Coronary artery (tissue), 2 donors: ENCODE results near the gene TMEM129.

ENCODE experiments used
- DNase-seq: peaks from one replicate; pipeline ENCODE4 v3.0.0-alpha.2; 2017; ENCODE audit warnings: low spot score
- H3K27ac ChIP-seq, 2 donors: fragments of 200-600 bp; sonication (generic); one replicate each; pipeline ENCODE4 v1.5.1; 2016 to 2019
- H3K4me3 ChIP-seq: fragments of 200-600 bp; sonication (generic); 2 replicates; pipeline ENCODE4 v1.5.1; 2016; ENCODE audit warnings: mild to moderate bottlenecking, moderate library complexity
- CTCF ChIP-seq: fragments of 200-600 bp; sonication (generic); IDR thresholded peaks from one replicate; pipeline ENCODE4 v1.5.1; 2019; ENCODE audit warnings: antibody characterized with exemption

TMEM129 gene

GRCh38 chr4:1736812-1737211 lies 15.7 kb upstream of the TMEM129 start:
- no peak for TF ChIP-seq CTCF
- no peak overlapping the region for H3K4me3 ChIP-seq
- no peak for DNase-seq
- H3K27ac ChIP-seq = no peak overlapping the region

GRCh38 chr4:1735215-1735614 lies 14.1 kb upstream of the TMEM129 start:
- no peak for DNase-seq
- no peak overlapping the region for H3K27ac ChIP-seq
- H3K4me3 ChIP-seq = no peak overlapping the region
- no peak for TF ChIP-seq CTCF

GRCh38 chr4:1732911-1733310 lies 11.8 kb upstream of the TMEM129 start:
- no peak for TF ChIP-seq CTCF
- H3K4me3 ChIP-seq = no peak overlapping the region
- H3K27ac ChIP-seq = no peak overlapping the region
- no peak for DNase-seq

- no peak for TF ChIP-seq CTCF
- Histone ChIP-seq H3K27ac (no peak overlapping the region), H3K4me3 (no peak overlapping the region)
- DNase-seq = no peak
Measured at GRCh38 chr4:1731180-1731579, 10.1 kb upstream of the TMEM129 start.

- Histone ChIP-seq H3K27ac (no peak overlapping the region), H3K4me3 (no peak overlapping the region)
- DNase-seq = no peak
- no peak for TF ChIP-seq CTCF
Measured at GRCh38 chr4:1730532-1731135, 9.5 kb upstream of the TMEM129 start.

- H3K4me3 ChIP-seq = peak overlapping the region; percentile 44
- peak overlapping the region in 1 of 2 donors; percentile 72 for H3K27ac ChIP-seq
- no peak for DNase-seq
- TF ChIP-seq CTCF = no peak
Measured at GRCh38 chr4:1728061-1728980, 7.2 kb upstream of the TMEM129 start.
